Measurements from ENCODE around the gene U2AF1L4. TPM values are rescaled to one million over a fixed set of nuclear protein-coding genes. Genes with fewer than 3 reads are reported as not detected.

Gene U2AF1L4
- total and polyA plus RNA-seq, 7 experiments from 2014 or later: 33.7 to 89.7 (median 70.1) TPM

- H3K9me3 ChIP-seq (ENCODE audit: control insufficient read depth in 2 of 3, low read length in 3 of 3): no peaks in the 10 kb centered on the region
- H3K4me1 Mint-ChIP-seq: peaks cover 0 to 4% (median 0%) of the 10 kb centered on the region in 7 donors
- no peak overlapping the region for H3K4me3 ChIP-seq (ENCODE audit: low read length)
- POLR2A ChIA-PET: no interaction called here
- ATAC-seq: no peak
- no peak overlapping the region for H3K27ac ChIP-seq (ENCODE audit: low read depth, low read length)
- H3K4me3 Mint-ChIP-seq: no peak overlapping the region
- H3K4me1 ChIP-seq (ENCODE audit: control insufficient read depth in 2 of 2, insufficient read depth in 2 of 2, low read length in 2 of 2): no peaks in the 10 kb centered on the region
- CTCF ChIA-PET: no interaction called here
- H3K36me3 Mint-ChIP-seq: peaks cover 0 to 8% (median 2%) of the 10 kb centered on the region in 5 donors
- H3K27me3 Mint-ChIP-seq: no peaks in the 10 kb centered on the region
- no peak for DNase-seq
- intact Hi-C loops (cut with micrococcal nuclease): no loop called here
- no peaks in the 10 kb centered on the region for H3K9me3 Mint-ChIP-seq
- peaks cover 0 to 14% (median 0%) of the 10 kb centered on the region in 3 experiments for H3K36me3 ChIP-seq (ENCODE audit: control insufficient read depth in 2 of 3, insufficient read depth in 3 of 3, low read length in 3 of 3)
- no peaks in the 10 kb centered on the region for H3K27me3 ChIP-seq (ENCODE audit: control insufficient read depth in 2 of 2, insufficient read depth in 2 of 2, low read length in 2 of 2)
- no peak overlapping the region for H3K27ac Mint-ChIP-seq
These were observed 41.3 kb upstream of the U2AF1L4 start for GRCh38 chr19:35786299-35787160.

GRCh38 chr19:35785339-35785627 is 40.1 kb upstream of the U2AF1L4 start:
- Histone ChIP-seq H3K36me3 (ENCODE audit: control insufficient read depth in 2 of 3, insufficient read depth in 3 of 3, low read length in 3 of 3) (peaks cover 0 to 19% (median 0%) of the 10 kb centered on the region in 3 experiments), H3K27me3 (ENCODE audit: control insufficient read depth in 2 of 2, insufficient read depth in 2 of 2, low read length in 2 of 2) (no peaks in the 10 kb centered on the region), H3K9me3 (ENCODE audit: control insufficient read depth in 2 of 3, low read length in 3 of 3) (no peaks in the 10 kb centered on the region), H3K4me1 (ENCODE audit: control insufficient read depth in 2 of 2, insufficient read depth in 2 of 2, low read length in 2 of 2) (no peaks in the 10 kb centered on the region), H3K4me3 (ENCODE audit: low read length) (no peak overlapping the region), H3K27ac (ENCODE audit: low read depth, low read length) (no peak overlapping the region)
- CTCF ChIA-PET: no interaction called here
- ATAC-seq (no peak), DNase-seq (no peak)
- Mint-ChIP-seq H3K27ac (no peak overlapping the region), H3K4me3 (no peak overlapping the region), H3K36me3 (peaks cover 0 to 8% (median 5%) of the 10 kb centered on the region in 5 donors), H3K27me3 (no peaks in the 10 kb centered on the region), H3K9me3 (no peaks in the 10 kb centered on the region), H3K4me1 (peaks cover 0 to 4% (median 0%) of the 10 kb centered on the region in 7 donors)
- POLR2A ChIA-PET: no interaction called here
- intact Hi-C loops (cut with micrococcal nuclease): no loop called here

GRCh38 chr19:35784503-35785338 is 39.5 kb upstream of the U2AF1L4 start:
- peaks cover 0 to 22% (median 0%) of the 10 kb centered on the region in 3 experiments for H3K36me3 ChIP-seq (ENCODE audit: control insufficient read depth in 2 of 3, insufficient read depth in 3 of 3, low read length in 3 of 3)
- H3K4me1 Mint-ChIP-seq: peaks cover 0 to 4% (median 0%) of the 10 kb centered on the region in 7 donors
- no peaks in the 10 kb centered on the region for H3K27me3 ChIP-seq (ENCODE audit: control insufficient read depth in 2 of 2, insufficient read depth in 2 of 2, low read length in 2 of 2)
- CTCF ChIA-PET: no interaction called here
- ATAC-seq (no peak), DNase-seq (no peak)
- no peaks in the 10 kb centered on the region for H3K27me3 Mint-ChIP-seq
- no peak overlapping the region for H3K4me3 ChIP-seq (ENCODE audit: low read length)
- no peaks in the 10 kb centered on the region for H3K9me3 ChIP-seq (ENCODE audit: control insufficient read depth in 2 of 3, low read length in 3 of 3)
- H3K27ac Mint-ChIP-seq: no peak overlapping the region
- H3K4me3 Mint-ChIP-seq: no peak overlapping the region
- H3K36me3 Mint-ChIP-seq: peaks cover 0 to 8% (median 5%) of the 10 kb centered on the region in 5 donors
- H3K4me1 ChIP-seq (ENCODE audit: control insufficient read depth in 2 of 2, insufficient read depth in 2 of 2, low read length in 2 of 2): no peaks in the 10 kb centered on the region
- intact Hi-C loops (cut with micrococcal nuclease): no loop called here
- POLR2A ChIA-PET: no interaction called here
- no peak overlapping the region for H3K27ac ChIP-seq (ENCODE audit: low read depth, low read length)
- H3K9me3 Mint-ChIP-seq: no peaks in the 10 kb centered on the region

GRCh38 chr19:35783469-35784434 is 38.5 kb upstream of the U2AF1L4 start:
- intact Hi-C loops (cut with micrococcal nuclease): no loop called here
- Histone ChIP-seq H3K36me3 (ENCODE audit: control insufficient read depth in 2 of 3, insufficient read depth in 3 of 3, low read length in 3 of 3) (peaks cover 0 to 25% (median 0%) of the 10 kb centered on the region in 3 experiments), H3K4me1 (ENCODE audit: control insufficient read depth in 2 of 2, insufficient read depth in 2 of 2, low read length in 2 of 2) (no peaks in the 10 kb centered on the region), H3K27me3 (ENCODE audit: control insufficient read depth in 2 of 2, insufficient read depth in 2 of 2, low read length in 2 of 2) (no peaks in the 10 kb centered on the region), H3K9me3 (ENCODE audit: control insufficient read depth in 2 of 3, low read length in 3 of 3) (no peaks in the 10 kb centered on the region), H3K4me3 (ENCODE audit: low read length) (no peak overlapping the region), H3K27ac (ENCODE audit: low read depth, low read length) (no peak overlapping the region)
- ATAC-seq (no peak), DNase-seq (no peak)
- H3K4me3 Mint-ChIP-seq: no peak overlapping the region
- ChIA-PET CTCF (no interaction called here), POLR2A (no interaction called here)
- peaks cover 0 to 10% (median 7%) of the 10 kb centered on the region in 5 donors for H3K36me3 Mint-ChIP-seq
- H3K4me1 Mint-ChIP-seq: peaks cover 0 to 4% (median 0%) of the 10 kb centered on the region in 7 donors
- no peaks in the 10 kb centered on the region for H3K27me3 Mint-ChIP-seq
- peak overlapping the region in 1 of 9 donors; percentile 31 for H3K27ac Mint-ChIP-seq
- H3K9me3 Mint-ChIP-seq: no peaks in the 10 kb centered on the region

GRCh38 chr19:35782589-35782988 is 37.4 kb upstream of the U2AF1L4 start:
- DNase-seq (no peak), ATAC-seq (no peak)
- intact Hi-C loops (cut with micrococcal nuclease): no loop called here
- no peak overlapping the region for H3K27ac Mint-ChIP-seq
- H3K27ac ChIP-seq (ENCODE audit: low read depth, low read length): no peak overlapping the region
- H3K4me1 Mint-ChIP-seq: peaks cover 0 to 5% (median 0%) of the 10 kb centered on the region in 7 donors
- H3K9me3 Mint-ChIP-seq: no peaks in the 10 kb centered on the region
- H3K27me3 Mint-ChIP-seq: no peaks in the 10 kb centered on the region
- no peaks in the 10 kb centered on the region for H3K4me1 ChIP-seq (ENCODE audit: control insufficient read depth in 2 of 2, insufficient read depth in 2 of 2, low read length in 2 of 2)
- CTCF ChIA-PET: interaction anchor here (0.5 to 0.9 kb wide), 2 partner anchors 16 to 18 kb away, joined by 4 read pairs; no protein-coding TSS in a partner anchor
- H3K4me3 ChIP-seq (ENCODE audit: low read length): no peak overlapping the region
- POLR2A ChIA-PET: no interaction called here
- no peaks in the 10 kb centered on the region for H3K9me3 ChIP-seq (ENCODE audit: control insufficient read depth in 2 of 3, low read length in 3 of 3)
- no peak overlapping the region for H3K4me3 Mint-ChIP-seq
- H3K27me3 ChIP-seq (ENCODE audit: control insufficient read depth in 2 of 2, insufficient read depth in 2 of 2, low read length in 2 of 2): no peaks in the 10 kb centered on the region
- H3K36me3 ChIP-seq (ENCODE audit: control insufficient read depth in 2 of 3, insufficient read depth in 3 of 3, low read length in 3 of 3): peaks cover 0 to 27% (median 0%) of the 10 kb centered on the region in 3 experiments
- peaks cover 0 to 10% (median 7%) of the 10 kb centered on the region in 5 donors for H3K36me3 Mint-ChIP-seq

GRCh38 chr19:35781650-35782049 is 36.4 kb upstream of the U2AF1L4 start:
- no peak overlapping the region for H3K27ac ChIP-seq (ENCODE audit: low read depth, low read length)
- ATAC-seq (no peak), DNase-seq (no peak)
- intact Hi-C loops (cut with micrococcal nuclease): no loop called here
- peaks cover 0 to 2% (median 0%) of the 10 kb centered on the region in 11 donors for H3K9me3 Mint-ChIP-seq
- CTCF ChIA-PET: no interaction called here
- no peak overlapping the region for H3K27ac Mint-ChIP-seq
- peaks cover 0 to 10% (median 4%) of the 10 kb centered on the region in 7 donors for H3K4me1 Mint-ChIP-seq
- H3K36me3 ChIP-seq (ENCODE audit: control insufficient read depth in 2 of 3, insufficient read depth in 3 of 3, low read length in 3 of 3): peaks cover 0 to 27% (median 0%) of the 10 kb centered on the region in 3 experiments
- no peaks in the 10 kb centered on the region for H3K27me3 ChIP-seq (ENCODE audit: control insufficient read depth in 2 of 2, insufficient read depth in 2 of 2, low read length in 2 of 2)
- H3K36me3 Mint-ChIP-seq: peaks cover 0 to 15% (median 7%) of the 10 kb centered on the region in 5 donors
- no peak overlapping the region for H3K4me3 Mint-ChIP-seq
- H3K9me3 ChIP-seq (ENCODE audit: control insufficient read depth in 2 of 3, low read length in 3 of 3): no peaks in the 10 kb centered on the region
- H3K27me3 Mint-ChIP-seq: no peaks in the 10 kb centered on the region
- H3K4me1 ChIP-seq (ENCODE audit: control insufficient read depth in 2 of 2, insufficient read depth in 2 of 2, low read length in 2 of 2): no peaks in the 10 kb centered on the region
- POLR2A ChIA-PET: no interaction called here
- H3K4me3 ChIP-seq (ENCODE audit: low read length): no peak overlapping the region

All from naive thymus-derived CD4-positive, alpha-beta T cell (primary cell).